Astrocyte of the spinal cord (primary cell): ENCODE data around the gene MRM1.
A peak's percentile ranks its signal among the peaks of the same experiment; 100 is the strongest.

ENCODE experiments used
- DNase-seq: peaks from one replicate; pipeline ENCODE4 v3.0.0; 2011; ENCODE audit warnings: low read depth, low spot score
- H3K4me3 ChIP-seq: 2 replicates; pipeline ENCODE4 v1.5.1; 2011; ENCODE audit warnings: low read depth, mild to moderate bottlenecking, low read length, moderate library complexity
- CTCF ChIP-seq: IDR thresholded peaks from 2 replicates; pipeline ENCODE4 v1.5.1; 2012; ENCODE audit warnings: low read depth, mild to moderate bottlenecking, low read length, inconsistent platforms
- in situ Hi-C: cut with HindIII; loops from 2 replicates; pipeline ENCODE4 v1.10.0; 2017; ENCODE audit warnings: low sequenced_read_pairs

MRM1 gene

GRCh38 chr17:36583787-36584186, 17.6 kb upstream of the MRM1 start:
- TF ChIP-seq CTCF: no peak
- DNase-seq: no peak
- in situ Hi-C loops: no loop called here
- H3K4me3 ChIP-seq: no peak overlapping the region

GRCh38 chr17:36586138-36586537, 15.2 kb upstream of the MRM1 start:
- H3K4me3 ChIP-seq: no peak overlapping the region
- no peak for TF ChIP-seq CTCF
- DNase-seq: no peak
- in situ Hi-C loops: no loop called here

GRCh38 chr17:36590082-36590481, 11.3 kb upstream of the MRM1 start:
- in situ Hi-C loops: no loop called here
- peak; percentile 33 for DNase-seq

GRCh38 chr17:36591434-36592315, 9.7 kb upstream of the MRM1 start, which contains the start of gene DHRS11:
DHRS11 (plus strand) TSS chr17:36591879; CDS start chr17:36592010, 131 bp downstream.
- in situ Hi-C loops: no loop called here
- DNase-seq: peak; percentile 73
- no peak for TF ChIP-seq CTCF
- H3K4me3 ChIP-seq: peak within 1 kb of the TSS; percentile 54

More at GRCh38 chr17:36590082-36590481, 11.3 kb upstream of the MRM1 start:
- no peak for TF ChIP-seq CTCF
- no peak overlapping the region for H3K4me3 ChIP-seq

GRCh38 chr17:36592316-36592715, 9.1 kb upstream of the MRM1 start:
- no peak for DNase-seq

GRCh38 chr17:36592716-36593321, 8.6 kb upstream of the MRM1 start:
- H3K4me3 ChIP-seq: peak overlapping the region; percentile 54
- TF ChIP-seq CTCF: no peak
- in situ Hi-C loops: no loop called here
- no peak for DNase-seq

More at GRCh38 chr17:36592316-36592715, 9.1 kb upstream of the MRM1 start:
- in situ Hi-C loops: no loop called here
- TF ChIP-seq CTCF: no peak
- peak overlapping the region; percentile 54 for H3K4me3 ChIP-seq
